ENCODE results near the gene LRRTM2.

- no peak for TF ChIP-seq CTCF (IDR thresholded peaks at IDR 0.05)
- TF ChIP-seq EP300 (IDR thresholded peaks at IDR 0.05): no peak
- TF ChIP-seq USF2 (IDR thresholded peaks at IDR 0.05): no peak
- no peak for TF ChIP-seq CEBPB (IDR thresholded peaks at IDR 0.05)
- no peak for TF ChIP-seq MAX (IDR thresholded peaks at IDR 0.05)
Measured at GRCh38 chr5:138884554-138884953, 9.4 kb upstream of the LRRTM2 start.
